Measurements from ENCODE around the gene S100A2.
"Not testable (repeated sequence)": the region's sequence is repeated elsewhere in the genome, so short reads cannot be mapped to it uniquely, and the experiment has no call there.

Gene S100A2

DNA sequence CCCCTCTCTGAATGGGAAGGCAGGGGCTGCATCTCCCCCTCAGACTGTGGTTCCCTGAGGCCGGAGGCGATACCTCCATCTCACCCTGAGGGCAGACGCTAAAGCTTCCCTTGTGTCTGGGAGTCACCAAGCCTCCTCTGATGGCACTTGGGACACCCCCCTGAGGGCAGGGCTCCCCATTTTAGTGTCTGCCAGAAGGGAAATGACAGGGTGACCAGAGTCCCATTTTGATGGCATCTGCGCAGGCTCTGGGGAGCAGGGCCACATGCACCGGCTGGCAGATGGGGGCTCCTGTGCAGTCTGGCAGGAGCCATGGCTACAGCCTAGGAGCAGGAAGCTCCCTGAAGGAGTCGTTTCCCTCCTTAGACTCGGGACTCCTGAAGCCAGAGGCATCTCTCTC, 1.7 kb downstream of the S100A2 start:
- DNase-seq (ENCODE audit: low read depth), result no peak

DNA sequence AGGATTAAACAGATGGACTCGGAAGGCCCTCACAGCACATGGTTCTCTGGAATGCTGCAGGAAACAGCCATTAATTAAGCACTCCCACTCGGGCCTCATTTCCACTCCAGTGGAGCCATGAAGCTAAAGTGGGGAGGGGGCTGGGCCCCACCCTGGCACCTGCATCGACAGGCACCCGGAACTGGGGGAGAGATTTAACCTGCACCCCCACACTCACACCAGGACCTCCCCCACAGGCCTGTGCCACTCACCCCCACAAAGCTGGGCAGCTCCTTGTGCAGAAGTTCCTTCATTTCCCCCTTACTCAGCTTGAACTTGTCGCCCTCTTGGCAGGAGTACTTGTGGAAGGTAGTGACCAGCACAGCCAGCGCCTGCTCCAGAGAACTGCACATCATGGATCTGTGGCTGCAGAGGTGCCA, 2.2 kb downstream of the S100A2 start:
- no peak for DNase-seq (ENCODE audit: low read depth)

DNA sequence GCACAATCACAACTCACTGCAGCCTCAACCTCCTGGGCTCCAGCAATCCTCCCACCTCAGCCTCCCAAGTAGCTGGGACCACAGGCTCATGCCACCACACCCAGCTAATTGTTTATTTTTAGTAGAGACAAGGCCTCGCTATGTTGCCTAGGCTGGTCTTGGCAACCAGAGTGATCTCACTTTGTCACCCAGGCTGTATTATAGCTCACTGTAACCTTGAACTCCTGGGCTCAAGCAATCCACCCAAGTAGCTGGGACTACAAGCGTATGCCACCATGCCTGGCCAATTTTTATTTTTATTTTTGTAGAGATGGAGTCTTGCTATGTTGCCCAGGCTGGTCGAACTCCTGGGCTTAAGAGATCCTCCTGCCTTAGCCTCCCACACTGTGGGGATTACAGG, 3.6 kb downstream of the S100A2 start:
- not testable (repeated sequence) for DNase-seq (ENCODE audit: low read depth)

DNA sequence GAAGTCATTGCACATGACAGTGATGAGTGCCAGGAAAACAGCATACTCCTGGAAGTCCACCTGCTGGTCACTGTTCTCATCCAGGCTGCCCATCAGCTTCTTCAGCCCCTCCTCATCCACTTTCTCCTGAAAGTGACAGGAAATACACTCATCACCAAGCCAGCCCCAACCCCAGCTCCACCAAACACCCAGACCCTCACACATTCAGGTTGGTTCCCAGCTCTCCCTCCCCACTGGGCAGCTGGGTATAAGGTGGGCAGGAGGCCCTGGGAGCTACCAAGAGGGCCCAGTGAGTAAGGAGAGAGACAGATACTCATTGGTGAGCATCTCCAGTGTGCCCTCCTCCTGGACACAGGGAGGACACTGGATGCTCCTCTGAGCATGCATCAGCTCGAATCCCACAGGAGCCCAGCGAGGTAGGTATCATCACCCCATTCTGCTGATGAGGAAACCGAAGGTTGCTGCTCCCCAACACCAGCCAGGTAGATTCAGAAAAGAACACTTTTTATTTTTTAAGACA, 4.1 kb downstream of the S100A2 start:
- DNase-seq (ENCODE audit: low read depth), result no peak

GRCh38 chr1:153560771-153561465, 4.7 kb downstream of the S100A2 start:
- DNase-seq (ENCODE audit: low read depth), result no peak

GRCh38 chr1:153560241-153560640, 5.4 kb downstream of the S100A2 start:
- no peak for DNase-seq (ENCODE audit: low read depth)

DNA sequence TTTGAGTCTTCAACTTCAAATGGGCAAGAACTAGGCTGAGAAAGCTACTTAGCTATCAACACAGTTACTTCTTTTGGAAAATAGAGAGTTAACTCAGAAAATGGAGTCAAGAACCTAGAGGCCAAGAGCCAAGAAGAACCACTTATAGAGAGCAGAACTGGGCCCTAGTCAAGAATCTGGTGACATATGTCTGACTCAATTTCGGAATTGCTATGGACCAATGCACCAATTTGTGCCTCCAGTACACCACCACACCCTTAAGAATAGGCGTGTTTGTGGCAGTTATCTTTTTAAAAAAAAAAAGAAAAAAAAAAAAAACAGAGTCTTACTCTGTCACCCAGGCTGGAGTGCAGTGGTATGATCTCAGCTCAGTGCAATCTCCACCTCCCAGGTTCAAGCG, 7.8 kb downstream of the S100A2 start:
- no peak for DNase-seq (ENCODE audit: low read depth)

- no peak for DNase-seq (ENCODE audit: low read depth)
Measured at GRCh38 chr1:153556348-153556747, 9.3 kb downstream of the S100A2 start.

DNA sequence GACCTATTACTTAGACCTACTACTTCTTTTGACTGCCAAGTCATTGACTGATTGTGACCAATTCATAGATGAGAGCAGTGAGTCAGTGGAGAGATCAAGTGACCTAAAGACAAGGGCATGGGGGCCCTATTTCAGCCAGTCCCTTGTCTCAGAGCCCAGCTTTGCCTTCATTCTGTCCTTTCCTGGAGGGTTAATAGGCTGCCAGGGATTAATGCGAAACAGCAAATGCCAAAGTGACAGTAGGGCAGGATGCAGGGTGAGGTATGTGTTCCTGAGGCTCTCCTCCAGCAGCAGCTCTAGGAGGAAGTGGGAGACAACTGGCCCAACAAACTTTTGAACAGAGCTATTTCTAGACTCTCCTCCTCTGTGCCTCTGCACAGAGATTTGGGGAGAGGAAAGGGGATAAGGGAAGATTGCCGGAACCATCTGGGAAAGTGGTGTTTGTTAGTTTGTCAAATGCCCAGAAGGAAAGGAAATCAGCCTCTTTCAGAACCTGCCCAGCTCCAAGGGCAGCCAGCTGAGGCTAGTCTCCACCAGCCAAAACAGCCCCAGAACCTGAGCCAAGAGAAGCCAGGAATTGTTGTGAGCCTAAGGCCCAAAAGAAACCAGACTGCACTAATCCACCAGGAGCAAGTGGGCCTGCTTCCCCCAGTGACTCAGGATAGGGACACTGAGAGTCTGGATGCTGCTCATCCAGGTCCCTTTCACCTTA, 11.7 kb downstream of the S100A2 start:
- DNase-seq (ENCODE audit: low read depth), result no peak

GRCh38 chr1:153553096-153553495, 12.5 kb downstream of the S100A2 start:
- no peak for DNase-seq (ENCODE audit: low read depth)

GRCh38 chr1:153552335-153552734, 13.3 kb downstream of the S100A2 start:
- DNase-seq (ENCODE audit: low read depth), result no peak

DNA sequence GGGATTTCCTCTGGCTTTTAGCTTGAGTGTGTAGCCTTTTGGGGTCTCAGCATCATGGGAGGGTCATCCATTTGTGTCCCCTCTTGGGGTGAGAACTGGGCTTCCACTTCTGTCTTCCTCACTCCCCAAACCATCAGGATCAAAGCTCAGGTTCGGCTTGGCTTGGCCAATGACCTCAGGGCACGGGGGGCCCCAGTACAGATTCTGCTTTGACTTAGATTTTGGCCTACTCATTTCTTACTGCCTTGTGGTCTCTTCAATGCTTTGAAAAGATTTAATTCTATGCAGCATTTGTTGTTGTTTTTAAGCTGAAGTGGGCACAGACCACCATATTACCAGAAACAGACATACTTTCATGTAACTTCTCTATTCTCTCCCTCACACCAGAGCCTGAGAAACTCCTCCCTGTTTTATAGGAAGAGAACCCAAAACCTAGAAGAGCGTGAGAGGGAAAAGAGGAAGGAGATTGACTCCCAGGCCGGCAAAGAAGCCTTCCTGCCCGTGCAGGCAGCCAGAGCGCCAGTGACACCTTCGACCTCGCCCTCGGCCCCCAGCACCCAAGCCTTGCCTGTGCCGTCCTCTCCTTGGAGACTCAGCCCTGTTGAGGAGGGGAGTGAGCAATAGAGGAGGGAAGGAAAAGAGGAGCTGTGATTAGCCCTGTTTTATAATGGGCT, 14.7 kb downstream of the S100A2 start:
- no peak for DNase-seq (ENCODE audit: low read depth)

GRCh38 chr1:153550398-153550758, 15.3 kb downstream of the S100A2 start:
- DNase-seq (ENCODE audit: low read depth), result no peak

- DNase-seq (ENCODE audit: low read depth), result no peak
Measured at GRCh38 chr1:153549741-153550397, 15.8 kb downstream of the S100A2 start.

GRCh38 chr1:153548722-153549688, 16.6 kb downstream of the S100A2 start, which contains the start of gene S100A3:
TSS of gene S100A3 (minus strand) at chr1:153549258. CDS start at chr1:153548485, 773 bp downstream.
- DNase-seq (ENCODE audit: low read depth), result no peak

- no peak for DNase-seq (ENCODE audit: low read depth)
Measured at GRCh38 chr1:153547560-153548551, 17.8 kb downstream of the S100A2 start.

GRCh38 chr1:153546796-153547559, 18.7 kb downstream of the S100A2 start:
- no peak for DNase-seq (ENCODE audit: low read depth)

GRCh38 chr1:153546371-153546770, 19.3 kb downstream of the S100A2 start:
- no peak for DNase-seq (ENCODE audit: low read depth)
